ENCODE measurements around the gene OR1F1. TPM values are rescaled to one million over a fixed set of nuclear protein-coding genes. Genes with fewer than 3 reads are reported as not detected.
"Not testable (repeated sequence)": the region's sequence is repeated elsewhere in the genome, so short reads cannot be mapped to it uniquely, and the experiment has no call there.

OR1F1 gene
- total RNA-seq, 4 donors from 2014 or later: not detected

DNA sequence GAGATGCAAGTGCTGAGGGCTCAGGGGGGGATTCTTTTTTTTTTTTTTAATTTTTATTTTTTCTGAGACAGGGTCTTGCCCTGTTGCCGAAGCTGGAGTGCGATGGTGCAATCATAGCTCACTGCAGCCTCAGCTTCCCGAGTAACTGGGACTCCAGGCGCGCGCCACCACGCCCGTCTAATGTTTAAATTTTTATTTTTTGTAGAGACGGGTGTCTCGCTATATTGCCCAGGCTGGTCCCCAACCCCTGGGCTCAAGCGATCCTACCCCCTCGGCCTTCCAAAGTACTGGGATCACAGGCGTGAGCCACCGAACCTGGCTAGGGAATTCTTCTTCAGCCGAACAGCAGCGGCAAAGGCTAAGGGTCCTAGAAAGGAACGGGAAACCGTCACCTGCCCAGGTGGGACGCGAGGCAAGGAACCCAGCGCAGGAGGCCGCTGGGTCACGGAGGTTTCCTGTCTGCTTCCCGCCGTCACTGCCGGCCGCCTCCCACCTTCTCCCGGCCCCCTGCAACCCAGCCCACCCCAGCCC is 13.3 kb upstream of the OR1F1 start:
- H3K9me3 ChIP-seq: no peaks in the 10 kb centered on the region
- 28% methylated on average over 20 of the region's 28 CpGs for WGBS
- H3K4me1 ChIP-seq: peaks cover 35% of the 10 kb centered on the region
- H3K36me3 ChIP-seq: no peaks in the 10 kb centered on the region
- no peak overlapping the region for H3K27ac ChIP-seq
- DNase-seq (ENCODE audit: low spot score in 2 of 2): no peak
- TF ChIP-seq POLR2AphosphoS5 (IDR thresholded peaks at IDR 0.05): no peak
- TF ChIP-seq, protein P1, sequence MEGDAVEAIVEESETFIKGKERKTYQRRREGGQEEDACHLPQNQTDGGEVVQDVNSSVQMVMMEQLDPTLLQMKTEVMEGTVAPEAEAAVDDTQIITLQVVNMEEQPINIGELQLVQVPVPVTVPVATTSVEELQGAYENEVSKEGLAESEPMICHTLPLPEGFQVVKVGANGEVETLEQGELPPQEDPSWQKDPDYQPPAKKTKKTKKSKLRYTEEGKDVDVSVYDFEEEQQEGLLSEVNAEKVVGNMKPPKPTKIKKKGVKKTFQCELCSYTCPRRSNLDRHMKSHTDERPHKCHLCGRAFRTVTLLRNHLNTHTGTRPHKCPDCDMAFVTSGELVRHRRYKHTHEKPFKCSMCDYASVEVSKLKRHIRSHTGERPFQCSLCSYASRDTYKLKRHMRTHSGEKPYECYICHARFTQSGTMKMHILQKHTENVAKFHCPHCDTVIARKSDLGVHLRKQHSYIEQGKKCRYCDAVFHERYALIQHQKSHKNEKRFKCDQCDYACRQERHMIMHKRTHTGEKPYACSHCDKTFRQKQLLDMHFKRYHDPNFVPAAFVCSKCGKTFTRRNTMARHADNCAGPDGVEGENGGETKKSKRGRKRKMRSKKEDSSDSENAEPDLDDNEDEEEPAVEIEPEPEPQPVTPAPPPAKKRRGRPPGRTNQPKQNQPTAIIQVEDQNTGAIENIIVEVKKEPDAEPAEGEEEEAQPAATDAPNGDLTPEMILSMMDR (IDR thresholded peaks at IDR 0.05): no peak
- TF ChIP-seq EP300 (IDR thresholded peaks at IDR 0.05): no peak
- no peak for TF ChIP-seq POLR2A (IDR thresholded peaks at IDR 0.05)
- no peak overlapping the region for H3K4me3 ChIP-seq
- H3K27me3 ChIP-seq: peaks cover 100% of the 10 kb centered on the region

DNA sequence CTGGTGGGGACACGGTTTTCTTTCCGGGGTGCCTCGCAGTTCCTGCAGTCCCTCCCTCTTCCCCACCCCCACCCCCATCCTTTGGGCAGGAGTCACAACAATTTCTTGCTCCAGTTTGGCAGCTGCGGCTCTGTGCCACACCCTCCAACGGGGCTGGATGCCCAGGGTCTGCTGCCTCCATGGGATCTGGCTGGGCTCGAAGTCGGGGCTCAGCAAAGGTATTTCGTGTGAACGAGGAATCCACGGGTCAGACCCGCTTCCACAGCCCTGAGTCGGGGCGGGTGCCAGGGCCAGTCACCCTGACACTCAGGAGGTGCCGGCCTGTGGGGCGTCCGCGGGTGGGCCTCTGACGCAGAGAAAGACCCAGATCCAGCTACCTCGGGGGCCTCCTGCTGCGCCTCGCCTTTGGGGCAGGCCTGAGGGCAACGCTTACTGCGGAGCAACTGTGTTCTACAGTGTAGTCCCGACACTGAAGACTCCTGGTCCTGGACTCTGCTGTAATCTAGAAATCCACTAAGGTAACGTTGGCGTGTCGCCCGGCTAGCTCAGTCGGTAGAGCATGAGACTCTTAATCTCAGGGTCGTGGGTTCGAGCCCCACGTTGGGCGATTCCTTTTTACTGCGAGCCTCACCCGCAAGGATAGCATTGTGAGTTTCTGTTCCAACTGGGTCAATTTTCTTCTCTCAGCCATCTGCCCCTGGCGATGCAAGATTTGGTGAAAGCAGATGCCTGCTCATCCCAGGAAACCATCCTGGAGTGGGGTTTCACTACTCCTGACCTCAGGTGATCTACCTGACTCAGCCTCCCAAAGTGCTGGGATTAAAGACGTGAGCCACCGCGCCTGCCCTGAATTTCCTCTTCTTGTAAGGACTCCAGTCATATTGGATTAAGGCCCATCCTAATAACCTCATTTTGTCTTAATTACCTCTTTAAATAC is 12.6 kb upstream of the OR1F1 start:
- Histone ChIP-seq H3K27me3 (peaks cover 100% of the 10 kb centered on the region), H3K4me3 (no peak overlapping the region), H3K36me3 (no peaks in the 10 kb centered on the region), H3K27ac (no peak overlapping the region), H3K4me1 (peaks cover 32% of the 10 kb centered on the region), H3K9me3 (no peaks in the 10 kb centered on the region)
- 15% methylated on average over 10 of the region's 39 CpGs for WGBS
- no peak for DNase-seq (ENCODE audit: low spot score in 2 of 2)
- TF ChIP-seq POLR2A (IDR thresholded peaks at IDR 0.05): no peak
- no peak for TF ChIP-seq POLR2AphosphoS5 (IDR thresholded peaks at IDR 0.05)
- TF ChIP-seq, protein P1 (IDR thresholded peaks at IDR 0.05): no peak
- no peak for TF ChIP-seq EP300 (IDR thresholded peaks at IDR 0.05)

DNA sequence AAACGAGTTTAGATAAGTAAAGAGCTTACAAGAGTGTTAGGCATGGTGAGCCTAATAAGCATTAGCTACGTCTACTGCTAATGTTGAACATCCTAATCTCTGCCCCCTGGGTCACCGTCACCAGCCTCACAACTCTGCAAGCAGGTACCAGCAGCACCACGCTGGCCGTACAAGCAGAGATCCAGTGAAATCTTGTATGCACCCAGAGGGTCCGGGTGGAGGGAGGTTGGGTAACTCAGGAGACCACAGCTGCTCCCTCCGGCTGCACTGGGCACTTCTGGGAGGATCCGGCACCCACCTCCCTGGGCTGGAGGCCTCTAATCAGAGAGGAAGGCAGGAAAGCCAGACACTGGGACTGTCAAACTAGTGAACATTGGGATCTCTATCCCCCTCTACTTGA is 8.4 kb upstream of the OR1F1 start:
- Histone ChIP-seq H3K9me3 (no peaks in the 10 kb centered on the region), H3K27me3 (peaks cover 100% of the 10 kb centered on the region), H3K36me3 (no peaks in the 10 kb centered on the region), H3K4me3 (no peak overlapping the region), H3K27ac (no peak overlapping the region), H3K4me1 (peaks cover 21% of the 10 kb centered on the region)
- TF ChIP-seq POLR2AphosphoS5 (IDR thresholded peaks at IDR 0.05) (no peak), EP300 (IDR thresholded peaks at IDR 0.05) (no peak), POLR2A (IDR thresholded peaks at IDR 0.05) (no peak)
- TF ChIP-seq, protein P1 (IDR thresholded peaks at IDR 0.05): no peak
- 77% methylated on average over 8 of the region's 8 CpGs for WGBS
- DNase-seq (ENCODE audit: low spot score in 2 of 2): no peak

DNA sequence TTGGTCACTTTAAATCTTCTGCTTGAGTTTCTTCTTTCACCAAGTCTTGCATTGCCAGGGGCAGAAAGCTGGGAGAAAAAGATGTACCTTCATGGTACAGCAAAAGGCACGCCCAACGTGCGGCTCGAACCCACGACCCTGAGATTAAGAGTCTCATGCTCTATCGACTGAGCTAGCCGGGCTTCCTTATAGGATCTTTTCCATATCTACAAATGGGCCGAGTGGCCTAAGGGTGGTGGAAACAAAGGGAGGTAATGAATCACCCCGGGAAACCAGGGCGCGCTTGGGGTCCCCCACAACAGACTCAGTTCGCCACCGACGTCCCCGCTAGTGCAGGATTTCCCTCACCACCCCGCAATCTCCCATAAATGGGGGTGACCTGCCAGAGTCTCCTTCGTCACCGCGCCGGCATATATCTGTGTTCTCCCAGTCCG is 7.5 kb upstream of the OR1F1 start:
- H3K4me1 ChIP-seq: peaks cover 14% of the 10 kb centered on the region
- TF ChIP-seq, protein P1 (IDR thresholded peaks at IDR 0.05): no peak
- TF ChIP-seq EP300 (IDR thresholded peaks at IDR 0.05): no peak
- TF ChIP-seq POLR2AphosphoS5 (IDR thresholded peaks at IDR 0.05): no peak
- no peak for TF ChIP-seq POLR2A (IDR thresholded peaks at IDR 0.05)
- H3K27ac ChIP-seq: no peak overlapping the region
- no peaks in the 10 kb centered on the region for H3K9me3 ChIP-seq
- no peak overlapping the region for H3K4me3 ChIP-seq
- H3K36me3 ChIP-seq: no peaks in the 10 kb centered on the region
- peaks cover 100% of the 10 kb centered on the region for H3K27me3 ChIP-seq
- no peak for DNase-seq (ENCODE audit: low spot score in 2 of 2)
- WGBS: 68% methylated on average over 21 of the region's 21 CpGs

DNA sequence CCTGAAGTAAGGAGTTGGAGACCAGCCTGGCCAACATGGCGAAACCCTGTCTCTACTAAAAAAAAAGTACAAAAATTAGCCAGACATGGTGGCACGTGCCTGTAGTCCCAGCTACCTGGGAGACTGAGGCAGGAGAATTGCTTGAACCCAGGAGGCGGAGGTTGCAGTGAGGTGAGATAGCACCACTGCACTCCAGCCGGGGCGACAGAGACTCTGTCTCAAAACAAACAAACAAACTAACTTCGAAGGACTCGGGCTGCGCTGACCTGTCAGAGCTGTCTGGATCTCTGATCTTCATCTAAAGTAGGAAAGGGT is 5.8 kb upstream of the OR1F1 start:
- Histone ChIP-seq H3K27me3 (peaks cover 99% of the 10 kb centered on the region), H3K4me1 (peaks cover 12% of the 10 kb centered on the region)
- H3K36me3 ChIP-seq; H3K4me3 ChIP-seq; H3K9me3 ChIP-seq; DNase-seq (ENCODE audit: low spot score in 2 of 2); H3K27ac ChIP-seq: not testable (repeated sequence)
- 53% methylated on average over 8 of the region's 8 CpGs for WGBS
